NCI-H2196 treated with DMSO at 0.1 percent for 48 hours (cell line): ENCODE results near the gene TTC1.

Source experiments
- DNase-seq: peaks from one replicate; lab custom pipeline; 2025; ENCODE audit not compliant: unreplicated experiment; lab: John Stamatoyannopoulos, UW

The TTC1 gene

GRCh38 chr5:160082614-160083500 is 73.9 kb downstream of the TTC1 start:
- DNase-seq: no peak

GRCh38 chr5:160083501-160083900 is 74.6 kb downstream of the TTC1 start:
- DNase-seq: no peak

- DNase-seq: no peak
Observed at GRCh38 chr5:160084144-160084543, 75.2 kb downstream of the TTC1 start.

- no peak for DNase-seq
Observed at GRCh38 chr5:160087199-160087598, 78.3 kb downstream of the TTC1 start.

GRCh38 chr5:160088805-160089204 is 79.9 kb downstream of the TTC1 start:
- no peak for DNase-seq

- DNase-seq: no peak
Observed at GRCh38 chr5:160089531-160089930, 80.6 kb downstream of the TTC1 start.

GRCh38 chr5:160090059-160090458 is 81.1 kb downstream of the TTC1 start:
- no peak for DNase-seq

- DNase-seq: no peak
Observed at GRCh38 chr5:160092514-160092913, 83.6 kb downstream of the TTC1 start.

GRCh38 chr5:160092960-160093707 is 84.2 kb downstream of the TTC1 start:
- no peak for DNase-seq

- no peak for DNase-seq
Observed at GRCh38 chr5:160096178-160096577, 87.2 kb downstream of the TTC1 start.

- DNase-seq: no peak
Observed at GRCh38 chr5:160097991-160098390, 89.1 kb downstream of the TTC1 start.

- no peak for DNase-seq
Observed at GRCh38 chr5:160105686-160106360, 96.9 kb downstream of the TTC1 start.

GRCh38 chr5:160108124-160108523 is 99.2 kb downstream of the TTC1 start:
- no peak for DNase-seq
